ENCODE measurements around the gene ABITRAM. TPM values are rescaled to one million over a fixed set of nuclear protein-coding genes. Genes with fewer than 3 reads are reported as not detected.
"Not testable (repeated sequence)": the region's sequence is repeated elsewhere in the genome, so short reads cannot be mapped to it uniquely, and the experiment has no call there.

Gene ABITRAM
- polyA plus RNA-seq (ENCODE audit: insufficient read length in 3 of 3) = 10 to 100 TPM; 27.6 to 39.5 (median 35.6) TPM
- long read RNA-seq, donor 1, transcript FAM206A-201 (6 exons, 2,134 nt) = major isoform, 8 of 161 reads
- long read RNA-seq, donor 1, partial matches to known transcripts = 151 of 161 reads
- long read RNA-seq, donor 1, other reads (novel, unspliced or antisense) = 0 of 161 reads
- long read RNA-seq, donor 2, transcript FAM206A-201 (6 exons, 2,134 nt) = major isoform, 16 of 184 reads
- long read RNA-seq, donor 2, partial matches to known transcripts = 140 of 184 reads
- long read RNA-seq, donor 2, other reads (novel, unspliced or antisense) = 26 of 184 reads
- long read RNA-seq, donor 3, transcript FAM206A-201 (6 exons, 2,134 nt) = major isoform, 10 of 134 reads
- long read RNA-seq, donor 3, partial matches to known transcripts = 109 of 134 reads
- long read RNA-seq, donor 3, other reads (novel, unspliced or antisense) = 15 of 134 reads
- long read RNA-seq, donor 4, transcript FAM206A-201 (6 exons, 2,134 nt) = major isoform, 13 of 13 reads
- long read RNA-seq, donor 4, partial matches to known transcripts = 0 of 13 reads
- long read RNA-seq, donor 4, other reads (novel, unspliced or antisense) = 0 of 13 reads
- long read RNA-seq, donor 5, transcript FAM206A-201 (6 exons, 2,134 nt) = major isoform, 9 of 11 reads
- long read RNA-seq, donor 5, partial matches to known transcripts = 0 of 11 reads
- long read RNA-seq, donor 5, other reads (novel, unspliced or antisense) = 0 of 11 reads
- long read RNA-seq, donor 6, transcript FAM206A-201 (6 exons, 2,134 nt) = major isoform, 13 of 152 reads
- long read RNA-seq, donor 6, partial matches to known transcripts = 115 of 152 reads
- long read RNA-seq, donor 6, other reads (novel, unspliced or antisense) = 23 of 152 reads
- long read RNA-seq, donor 7, transcript FAM206A-201 (6 exons, 2,134 nt) = major isoform, 12 of 200 reads
- long read RNA-seq, donor 7, partial matches to known transcripts = 183 of 200 reads
- long read RNA-seq, donor 7, other reads (novel, unspliced or antisense) = 5 of 200 reads
- long read RNA-seq, donor 8, partial matches to known transcripts = 19 of 23 reads
- long read RNA-seq, donor 8, other reads (novel, unspliced or antisense) = 0 of 23 reads
- long read RNA-seq, donor 9, transcript FAM206A-201 (6 exons, 2,134 nt) = major isoform, 9 of 148 reads
- long read RNA-seq, donor 9, partial matches to known transcripts = 118 of 148 reads
- long read RNA-seq, donor 9, other reads (novel, unspliced or antisense) = 20 of 148 reads
- long read RNA-seq, donor 10, transcript FAM206A-201 (6 exons, 2,134 nt) = major isoform, 10 of 14 reads
- long read RNA-seq, donor 10, partial matches to known transcripts = 0 of 14 reads
- long read RNA-seq, donor 10, other reads (novel, unspliced or antisense) = 0 of 14 reads
- long read RNA-seq, donor 11, transcript FAM206A-201 (6 exons, 2,134 nt) = major isoform, 8 of 108 reads
- long read RNA-seq, donor 11, partial matches to known transcripts = 86 of 108 reads
- long read RNA-seq, donor 11, other reads (novel, unspliced or antisense) = 12 of 108 reads
- long read RNA-seq, donor 12, transcript FAM206A-201 (6 exons, 2,134 nt) = major isoform, 20 of 181 reads
- long read RNA-seq, donor 12, partial matches to known transcripts = 140 of 181 reads
- long read RNA-seq, donor 12, other reads (novel, unspliced or antisense) = 21 of 181 reads
- long read RNA-seq, donor 13, transcript FAM206A-201 (6 exons, 2,134 nt) = major isoform, 10 of 148 reads
- long read RNA-seq, donor 13, partial matches to known transcripts = 125 of 148 reads
- long read RNA-seq, donor 13, other reads (novel, unspliced or antisense) = 11 of 148 reads
- long read RNA-seq, donor 14 = 0 reads
- long read RNA-seq, donor 15, transcript FAM206A-201 (6 exons, 2,134 nt) = major isoform, 16 of 201 reads
- long read RNA-seq, donor 15, partial matches to known transcripts = 136 of 201 reads
- long read RNA-seq, donor 15, other reads (novel, unspliced or antisense) = 46 of 201 reads
- long read RNA-seq, donor 16, transcript FAM206A-201 (6 exons, 2,134 nt) = major isoform, 11 of 226 reads
- long read RNA-seq, donor 16, partial matches to known transcripts = 192 of 226 reads
- long read RNA-seq, donor 16, other reads (novel, unspliced or antisense) = 21 of 226 reads

- DNase-seq = peak; percentile 80
Measured at GRCh38 chr9:108934323-108934893, at the start of gene ABITRAM. TSS of gene ABITRAM (plus strand) at chr9:108934400. CDS start at chr9:108934487, 87 bp downstream.

GRCh38 chr9:108884701-108885100 lies 49.5 kb upstream of the ABITRAM start:
- no peak for DNase-seq

- DNase-seq = peak; percentile 17
Measured at GRCh38 chr9:108885643-108886348, 48.4 kb upstream of the ABITRAM start.

GRCh38 chr9:108886594-108887271 lies 47.5 kb upstream of the ABITRAM start:
- not testable (repeated sequence) for DNase-seq

- no peak for DNase-seq
Measured at GRCh38 chr9:108889649-108890067, 44.5 kb upstream of the ABITRAM start.

GRCh38 chr9:108894225-108894997 lies 39.8 kb upstream of the ABITRAM start:
- DNase-seq = no peak

GRCh38 chr9:108897324-108898096 lies 36.7 kb upstream of the ABITRAM start:
- DNase-seq = no peak

GRCh38 chr9:108899023-108899695 lies 35.0 kb upstream of the ABITRAM start:
- DNase-seq = not testable (repeated sequence)

- DNase-seq = no peak
Measured at GRCh38 chr9:108900176-108900575, 34.0 kb upstream of the ABITRAM start.

GRCh38 chr9:108903420-108904103 lies 30.6 kb upstream of the ABITRAM start:
- DNase-seq = no peak

- no peak for DNase-seq
Measured at GRCh38 chr9:108904161-108904560, 30.0 kb upstream of the ABITRAM start.

- DNase-seq = no peak
Measured at GRCh38 chr9:108905494-108905893, 28.7 kb upstream of the ABITRAM start.

GRCh38 chr9:108910402-108910801 lies 23.8 kb upstream of the ABITRAM start:
- DNase-seq = no peak

GRCh38 chr9:108910914-108911313 lies 23.3 kb upstream of the ABITRAM start:
- DNase-seq = no peak

GRCh38 chr9:108911820-108912219 lies 22.4 kb upstream of the ABITRAM start:
- no peak for DNase-seq
